Stomach smooth muscle (tissue), 2 donors: ENCODE results near the gene SUZ12.
"Not testable (repeated sequence)": the region's sequence is repeated elsewhere in the genome, so short reads cannot be mapped to it uniquely, and the experiment has no call there.

Source experiments
- H3K27ac ChIP-seq: one replicate; pipeline ENCODE4 v1.7.0; 2013; ENCODE audit warnings: mild to moderate bottlenecking, low read length, inconsistent platforms
- H3K27me3 ChIP-seq, 2 donors: one replicate each; pipeline ENCODE4 v1.7.0; 2013; ENCODE audit warnings: low read length in 2 of 2; ENCODE audit not compliant: insufficient read depth in 2 of 2, control insufficient read depth in 1 of 2
- H3K36me3 ChIP-seq, 2 donors: one replicate each; pipeline ENCODE4 v1.7.0; 2013; ENCODE audit warnings: low read length in 2 of 2; ENCODE audit not compliant: control insufficient read depth in 2 of 2, insufficient read depth in 2 of 2
- H3K4me1 ChIP-seq: one replicate; pipeline ENCODE4 v1.7.0; 2013; ENCODE audit warnings: low read length; ENCODE audit not compliant: control insufficient read depth, insufficient read depth
- H3K4me3 ChIP-seq, 2 donors: one replicate each; pipeline ENCODE4 v1.7.0; 2013; ENCODE audit warnings: low read length in 2 of 2
- H3K9ac ChIP-seq, 2 donors: one replicate each; pipeline ENCODE4 v1.7.0; 2013; ENCODE audit warnings: low read length in 2 of 2, mild to moderate bottlenecking in 1 of 2
- H3K9me3 ChIP-seq, 2 donors: one replicate each; pipeline ENCODE4 v1.7.0; 2013; ENCODE audit warnings: low read length in 2 of 2; ENCODE audit not compliant: control insufficient read depth in 2 of 2
- donor health status: healthy.
- donor health status: Pancreatic carcinoma.

SUZ12 gene

GRCh38 chr17:32010114-32010513 lies 73.3 kb downstream of the SUZ12 start:
- no peak overlapping the region for H3K27ac ChIP-seq
- H3K36me3 ChIP-seq = no peaks in the 10 kb centered on the region
- no peak overlapping the region for H3K4me3 ChIP-seq
- H3K9ac ChIP-seq = no peak overlapping the region
- no peaks in the 10 kb centered on the region for H3K9me3 ChIP-seq
- H3K4me1 ChIP-seq = peaks cover 11% of the 10 kb centered on the region
- no peaks in the 10 kb centered on the region for H3K27me3 ChIP-seq

DNA sequence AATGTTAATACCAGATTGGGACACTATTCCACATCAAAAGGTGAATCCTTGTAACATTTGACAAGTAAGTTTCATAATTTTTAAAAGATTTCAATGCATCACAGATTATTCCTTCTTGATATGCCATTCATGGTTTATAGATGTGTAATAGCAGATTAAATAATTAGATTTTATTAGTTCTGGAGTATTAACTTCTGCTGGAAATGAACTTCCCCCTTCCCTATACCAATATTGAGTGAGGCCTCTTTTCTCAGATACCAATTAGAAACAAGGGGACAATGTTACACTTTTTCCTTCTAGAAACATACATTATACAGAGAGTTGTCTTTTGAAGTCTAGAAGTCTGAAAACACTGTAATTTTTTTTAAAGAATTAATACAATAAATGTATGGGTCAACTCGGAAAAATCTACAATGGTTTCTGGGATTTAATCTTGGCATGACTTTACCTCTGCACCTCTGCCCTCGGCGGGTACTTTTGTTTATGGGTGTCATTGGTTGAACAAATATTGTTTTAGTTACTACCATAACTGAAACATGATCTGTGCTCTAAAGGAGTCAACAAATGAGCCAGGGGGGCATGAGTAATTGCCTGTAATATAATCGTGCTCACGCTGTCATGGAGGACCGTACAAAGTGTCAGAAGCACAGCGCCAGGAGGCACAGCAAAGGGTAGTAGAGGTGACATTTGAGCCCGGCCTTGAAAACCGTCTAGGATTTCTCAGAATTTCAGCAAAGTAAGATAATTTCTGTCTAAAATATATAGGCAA lies 78.6 kb downstream of the SUZ12 start:
- H3K4me3 ChIP-seq = no peak overlapping the region

GRCh38 chr17:32016231-32016630 lies 79.4 kb downstream of the SUZ12 start:
- H3K9me3 ChIP-seq = no peaks in the 10 kb centered on the region
- peaks cover 2 to 3% of the 10 kb centered on the region in 2 donors for H3K36me3 ChIP-seq
- H3K27ac ChIP-seq = no peak overlapping the region
- H3K27me3 ChIP-seq = no peaks in the 10 kb centered on the region
- H3K9ac ChIP-seq = no peak overlapping the region
- H3K4me1 ChIP-seq = no peaks in the 10 kb centered on the region
- no peak overlapping the region for H3K4me3 ChIP-seq

More for the DNA sequence above, 78.6 kb downstream of the SUZ12 start:
- H3K4me1 ChIP-seq = no peaks in the 10 kb centered on the region
- H3K9me3 ChIP-seq = no peaks in the 10 kb centered on the region
- no peaks in the 10 kb centered on the region for H3K27me3 ChIP-seq
- no peak overlapping the region for H3K9ac ChIP-seq
- peaks cover 2 to 3% of the 10 kb centered on the region in 2 donors for H3K36me3 ChIP-seq
- H3K27ac ChIP-seq = no peak overlapping the region

DNA sequence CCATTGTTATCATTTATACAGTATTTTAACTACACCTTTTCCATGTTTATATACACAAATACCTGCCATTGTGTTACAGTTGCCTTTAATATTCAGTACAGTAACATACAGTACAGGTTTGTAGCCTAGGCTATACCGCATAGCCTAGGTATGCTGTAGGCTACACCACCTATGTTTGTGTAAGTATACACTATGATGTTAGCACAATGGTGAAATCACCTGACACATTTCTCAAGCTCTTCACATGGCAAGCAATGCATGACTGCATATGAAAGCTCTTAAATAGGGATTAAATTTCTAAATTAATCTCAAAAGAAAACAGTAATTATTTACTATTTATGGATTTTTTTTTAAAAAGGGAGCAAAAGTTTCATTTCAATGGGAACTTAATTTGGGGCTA lies 82.4 kb downstream of the SUZ12 start:
- Histone ChIP-seq H3K4me1 (no peaks in the 10 kb centered on the region), H3K9me3 (no peaks in the 10 kb centered on the region), H3K36me3 (peaks cover 2 to 8% of the 10 kb centered on the region in 2 donors), H3K27me3 (no peaks in the 10 kb centered on the region), H3K27ac (no peak overlapping the region), H3K4me3 (no peak overlapping the region), H3K9ac (no peak overlapping the region)

GRCh38 chr17:32020943-32021614 lies 84.3 kb downstream of the SUZ12 start:
- no peak overlapping the region for H3K27ac ChIP-seq
- no peaks in the 10 kb centered on the region for H3K27me3 ChIP-seq
- H3K36me3 ChIP-seq = peaks cover 2 to 8% of the 10 kb centered on the region in 2 donors
- no peak overlapping the region for H3K4me3 ChIP-seq
- H3K4me1 ChIP-seq = no peaks in the 10 kb centered on the region
- no peaks in the 10 kb centered on the region for H3K9me3 ChIP-seq
- no peak overlapping the region for H3K9ac ChIP-seq

DNA sequence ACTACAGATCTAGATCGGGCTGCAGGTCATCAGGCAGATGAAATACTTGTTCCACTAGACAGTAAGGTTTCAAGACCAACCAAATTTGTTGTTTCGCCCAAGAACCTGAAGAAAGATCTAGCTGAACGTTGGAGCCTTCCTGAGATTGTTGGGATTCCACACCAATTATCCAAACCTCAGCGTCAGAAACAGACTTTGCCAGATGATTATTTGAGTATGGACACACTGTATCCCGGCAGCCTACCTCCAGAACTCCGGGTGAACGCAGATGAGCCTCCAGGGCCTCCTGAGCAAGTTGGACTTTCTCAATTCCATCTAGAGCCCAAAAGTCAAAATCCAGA lies 84.8 kb downstream of the SUZ12 start:
- no peak overlapping the region for H3K4me3 ChIP-seq
- H3K4me1 ChIP-seq = no peaks in the 10 kb centered on the region
- H3K27me3 ChIP-seq = no peaks in the 10 kb centered on the region
- H3K9ac ChIP-seq = no peak overlapping the region
- peaks cover 2 to 8% of the 10 kb centered on the region in 2 donors for H3K36me3 ChIP-seq
- no peak overlapping the region for H3K27ac ChIP-seq
- no peaks in the 10 kb centered on the region for H3K9me3 ChIP-seq

- H3K4me1 ChIP-seq, H3K9ac ChIP-seq, H3K27ac ChIP-seq, H3K9me3 ChIP-seq, H3K4me3 ChIP-seq, H3K27me3 ChIP-seq, H3K36me3 ChIP-seq: not testable (repeated sequence)
Observed at GRCh38 chr17:32022554-32022953, 85.7 kb downstream of the SUZ12 start.

DNA sequence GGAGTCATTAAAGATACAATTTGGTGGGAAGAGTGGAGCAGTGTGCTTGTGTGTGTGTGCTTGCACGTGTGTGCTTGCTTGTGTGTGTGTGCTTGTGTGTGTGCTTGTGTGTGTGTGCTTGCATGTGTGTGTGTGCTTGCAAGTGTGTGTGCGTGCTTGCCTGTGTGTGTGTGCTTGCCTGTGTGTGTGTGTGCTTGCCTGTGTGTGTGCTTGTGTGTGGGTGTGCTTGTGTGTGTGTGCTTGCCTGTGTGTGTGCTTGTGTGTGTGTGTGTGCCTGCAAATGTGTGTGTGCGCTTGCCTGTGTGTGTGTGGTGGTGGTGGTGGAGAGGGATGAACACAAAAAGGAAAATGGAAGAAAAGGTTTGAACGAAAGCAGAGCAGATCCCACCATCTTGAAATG lies 90.5 kb downstream of the SUZ12 start:
- H3K4me3 ChIP-seq, H3K27ac ChIP-seq, H3K36me3 ChIP-seq, H3K9me3 ChIP-seq, H3K9ac ChIP-seq, H3K4me1 ChIP-seq, H3K27me3 ChIP-seq: not testable (repeated sequence)

DNA sequence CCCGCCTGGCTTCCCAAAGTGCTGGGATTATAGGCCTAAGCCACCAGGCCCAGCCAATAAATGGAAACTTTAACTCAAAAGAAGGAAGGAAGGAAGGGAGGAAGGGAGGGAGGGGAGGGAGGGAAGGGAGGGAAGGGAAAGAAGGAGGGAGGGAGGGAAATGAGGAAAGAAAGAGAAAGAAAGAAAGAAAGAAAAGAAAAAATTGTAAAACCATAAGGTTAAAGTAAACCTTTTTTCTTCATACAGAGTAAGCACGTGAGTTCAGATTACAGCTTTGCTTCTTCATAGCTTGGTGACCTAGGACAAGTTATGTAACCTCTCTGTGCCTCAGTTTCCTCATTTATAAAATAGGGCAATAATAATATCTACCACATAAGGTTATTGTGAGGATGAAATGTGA lies 96.4 kb downstream of the SUZ12 start:
- H3K9ac ChIP-seq = no peak overlapping the region
- H3K27me3 ChIP-seq = no peaks in the 10 kb centered on the region
- H3K4me1 ChIP-seq = no peaks in the 10 kb centered on the region
- no peak overlapping the region for H3K27ac ChIP-seq
- H3K4me3 ChIP-seq = no peak overlapping the region
- H3K36me3 ChIP-seq = peaks cover 9% of the 10 kb centered on the region in 2 donors
- H3K9me3 ChIP-seq = no peaks in the 10 kb centered on the region

DNA sequence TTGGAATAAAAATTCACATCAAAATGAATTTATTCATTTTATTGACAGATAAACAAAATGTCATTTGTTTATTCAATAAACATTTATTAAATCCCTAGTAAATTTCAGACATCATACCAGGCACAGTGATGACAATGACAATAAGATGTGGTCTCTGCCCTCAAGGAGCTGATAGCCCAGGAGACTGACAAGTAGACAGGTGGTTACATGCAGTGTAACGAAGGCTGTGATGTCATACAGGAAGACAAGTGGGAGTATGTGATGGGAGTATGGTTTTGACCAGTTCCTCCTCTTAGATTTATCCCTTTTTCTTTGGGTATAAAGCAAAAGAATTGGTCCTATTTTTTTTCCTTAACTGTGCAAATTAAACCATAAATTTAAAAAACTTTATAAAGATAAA lies 97.0 kb downstream of the SUZ12 start:
- H3K27ac ChIP-seq, H3K27me3 ChIP-seq, H3K36me3 ChIP-seq, H3K9me3 ChIP-seq, H3K9ac ChIP-seq, H3K4me1 ChIP-seq, H3K4me3 ChIP-seq: not testable (repeated sequence)

DNA sequence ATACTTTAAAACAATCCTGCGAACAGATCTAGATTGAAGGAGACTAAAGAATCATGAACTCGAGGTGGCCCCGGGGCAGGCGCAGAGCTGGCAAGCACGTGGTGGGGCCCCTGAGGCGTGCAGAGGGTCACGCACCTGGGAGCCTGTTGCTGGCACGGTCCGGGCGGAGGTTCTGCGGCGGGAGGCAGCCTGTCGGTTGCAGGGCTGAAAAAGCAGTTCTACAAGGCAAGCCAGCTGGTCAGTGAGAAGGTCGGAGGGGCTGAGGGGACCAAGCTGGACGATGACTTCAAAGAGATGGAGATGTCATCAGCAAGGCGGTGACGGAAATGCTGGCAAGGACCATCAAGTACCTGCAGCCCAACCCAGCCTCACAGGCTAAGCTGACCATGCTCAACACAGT lies 103.4 kb downstream of the SUZ12 start:
- H3K9me3 ChIP-seq, H3K9ac ChIP-seq, H3K4me3 ChIP-seq, H3K27ac ChIP-seq, H3K27me3 ChIP-seq, H3K4me1 ChIP-seq: not testable (repeated sequence)
- H3K36me3 ChIP-seq = peaks cover under 1 to 11% of the 10 kb centered on the region in 2 donors
